Left ventricle myocardium inferior (tissue), 1 donor: ENCODE data around the gene LSR. TPM values are rescaled to one million over a fixed set of nuclear protein-coding genes. Genes with fewer than 3 reads are reported as not detected.

Source experiments
- DNase-seq: peaks from one replicate; pipeline ENCODE4 v3.0.0-alpha.2; 2020
- H3K27ac ChIP-seq: fragments of 200-600 bp; replicated peaks from 2 replicates; pipeline ENCODE4 v1.8.0; 2021
- H3K27me3 ChIP-seq: fragments of 200-600 bp; 2 replicates; pipeline ENCODE4 v1.8.0; 2021; ENCODE audit warnings: low read depth
- H3K36me3 ChIP-seq: fragments of 200-600 bp; 2 replicates; pipeline ENCODE4 v1.8.0; 2021
- H3K4me1 ChIP-seq: fragments of 200-600 bp; 2 replicates; pipeline ENCODE4 v1.8.0; 2021
- H3K4me3 ChIP-seq: fragments of 200-600 bp; 2 replicates; pipeline ENCODE4 v1.8.0; 2021; ENCODE audit warnings: mild to moderate bottlenecking, moderate library complexity
- H3K9me3 ChIP-seq: fragments of 200-600 bp; replicated peaks from 2 replicates; pipeline ENCODE4 v1.8.0; 2021
- intact Hi-C: fragments of 100-400 bp; cut with micrococcal nuclease; formaldehyde crosslinking; loops from one replicate; pipeline ENCODE4 v1.11.0; 2022
- total RNA-seq: library from RNA; stranded (reverse); fragmentation: NEBNext Ultra II Directional; extraction: Animal tissue kit (Norgen Biotek cat#: 25700); gene quantifications from one replicate; pipeline ENCODE4 v1.2.1, GENCODE V29; 2021
- TF ChIP-seq, protein P1 (sequence below): fragments of 200-600 bp; IDR thresholded peaks from 2 replicates; pipeline ENCODE4 v1.8.0; 2021; ENCODE audit warnings: antibody characterized with exemption, mild to moderate bottlenecking, borderline replicate concordance
- donor health status: DM: no; HTN: yes; CAD: no; lungs with severe emphysema.

LSR gene
- total RNA-seq, 1 donor from 2014 or later: 4.5 TPM

DNA sequence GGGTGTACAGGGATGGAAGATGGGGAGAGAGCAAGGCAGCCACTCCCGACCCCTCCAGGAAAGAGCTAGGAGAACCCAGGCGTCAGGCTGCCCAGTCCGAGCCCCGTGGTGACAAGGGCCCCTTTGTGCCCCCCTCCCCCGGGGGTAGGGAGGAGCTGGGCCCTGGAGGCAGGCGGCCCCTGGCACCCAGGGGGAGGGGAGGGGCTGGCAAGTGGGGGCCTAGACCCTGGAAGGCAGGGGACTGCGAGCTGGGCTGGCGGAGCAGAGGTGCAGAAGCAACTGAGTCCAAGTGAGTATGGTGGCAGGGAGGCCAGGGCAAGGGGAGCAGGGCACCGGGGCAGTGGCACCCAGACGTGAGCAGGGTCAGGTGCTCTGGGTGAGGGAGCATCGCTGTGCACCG lies 43.1 kb downstream of the LSR start, which contains the start of gene MAG:
Gene MAG, plus strand, starts transcription at position 246 of the 400 bp plus-strand sequence. CDS start 3,248 bp downstream, outside the sequence.
- no peaks in the 10 kb centered on the region for H3K36me3 ChIP-seq
- H3K27me3 ChIP-seq: peaks cover 74% of the 10 kb centered on the region
- no peak within 1 kb of the TSS for H3K4me3 ChIP-seq
- no peaks in the 10 kb centered on the region for H3K9me3 ChIP-seq
- intact Hi-C loops: no loop called here
- DNase-seq: no peak
- TF ChIP-seq, protein P1, sequence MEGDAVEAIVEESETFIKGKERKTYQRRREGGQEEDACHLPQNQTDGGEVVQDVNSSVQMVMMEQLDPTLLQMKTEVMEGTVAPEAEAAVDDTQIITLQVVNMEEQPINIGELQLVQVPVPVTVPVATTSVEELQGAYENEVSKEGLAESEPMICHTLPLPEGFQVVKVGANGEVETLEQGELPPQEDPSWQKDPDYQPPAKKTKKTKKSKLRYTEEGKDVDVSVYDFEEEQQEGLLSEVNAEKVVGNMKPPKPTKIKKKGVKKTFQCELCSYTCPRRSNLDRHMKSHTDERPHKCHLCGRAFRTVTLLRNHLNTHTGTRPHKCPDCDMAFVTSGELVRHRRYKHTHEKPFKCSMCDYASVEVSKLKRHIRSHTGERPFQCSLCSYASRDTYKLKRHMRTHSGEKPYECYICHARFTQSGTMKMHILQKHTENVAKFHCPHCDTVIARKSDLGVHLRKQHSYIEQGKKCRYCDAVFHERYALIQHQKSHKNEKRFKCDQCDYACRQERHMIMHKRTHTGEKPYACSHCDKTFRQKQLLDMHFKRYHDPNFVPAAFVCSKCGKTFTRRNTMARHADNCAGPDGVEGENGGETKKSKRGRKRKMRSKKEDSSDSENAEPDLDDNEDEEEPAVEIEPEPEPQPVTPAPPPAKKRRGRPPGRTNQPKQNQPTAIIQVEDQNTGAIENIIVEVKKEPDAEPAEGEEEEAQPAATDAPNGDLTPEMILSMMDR: no peak
- no peaks in the 10 kb centered on the region for H3K4me1 ChIP-seq
- H3K27ac ChIP-seq: no peak within 1 kb of the TSS

DNA sequence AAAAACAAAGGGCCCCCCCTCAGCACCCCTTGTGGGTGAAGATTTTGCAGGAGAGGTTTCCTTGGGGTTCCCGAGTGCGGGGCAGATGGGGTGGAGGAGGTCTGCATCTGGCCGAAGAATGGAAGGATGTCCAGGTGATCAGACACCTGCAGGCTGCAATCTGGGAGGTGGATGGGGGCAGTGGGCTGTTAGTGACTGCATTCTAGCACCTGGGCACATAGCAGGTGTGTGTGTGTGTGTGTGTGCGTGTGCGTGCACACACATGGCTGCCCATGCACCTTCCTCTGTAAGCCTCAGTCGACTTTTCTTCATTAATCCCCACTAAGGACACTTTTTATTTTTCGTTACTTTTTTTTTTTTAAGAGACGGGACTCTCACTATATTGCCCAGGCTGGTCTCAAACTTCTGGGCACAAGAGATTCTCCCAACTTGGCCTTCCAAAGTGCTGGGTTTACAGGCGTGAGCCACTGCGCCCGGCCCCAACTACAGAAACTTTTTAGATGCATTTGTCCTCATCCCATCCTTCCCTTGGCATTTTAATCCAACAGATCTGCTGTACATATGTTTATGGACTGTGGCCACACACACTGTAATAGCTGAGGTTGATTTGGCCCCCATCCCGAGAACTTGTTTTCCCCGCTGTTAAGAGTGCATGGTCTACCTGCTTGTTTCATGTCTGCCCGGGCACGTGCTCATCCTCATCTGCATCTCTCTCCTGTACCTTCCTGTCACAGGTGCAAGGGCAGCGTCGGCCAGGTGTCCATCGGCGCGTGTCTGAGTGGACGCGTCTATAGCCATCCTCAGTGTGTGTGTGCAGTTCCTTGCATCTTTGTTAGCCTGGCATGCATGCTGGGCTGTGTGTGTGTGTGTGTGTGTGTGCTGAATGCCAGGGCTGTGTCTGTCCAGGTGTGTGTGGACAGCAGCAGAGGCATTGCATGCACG lies 43.9 kb downstream of the LSR start:
- Histone ChIP-seq H3K36me3 (no peaks in the 10 kb centered on the region), H3K4me1 (no peaks in the 10 kb centered on the region), H3K9me3 (no peaks in the 10 kb centered on the region), H3K27me3 (peaks cover 70% of the 10 kb centered on the region), H3K4me3 (no peak overlapping the region), H3K27ac (no peak overlapping the region)
- TF ChIP-seq, protein P1: no peak
- no peak for DNase-seq
- intact Hi-C loops: no loop called here

DNA sequence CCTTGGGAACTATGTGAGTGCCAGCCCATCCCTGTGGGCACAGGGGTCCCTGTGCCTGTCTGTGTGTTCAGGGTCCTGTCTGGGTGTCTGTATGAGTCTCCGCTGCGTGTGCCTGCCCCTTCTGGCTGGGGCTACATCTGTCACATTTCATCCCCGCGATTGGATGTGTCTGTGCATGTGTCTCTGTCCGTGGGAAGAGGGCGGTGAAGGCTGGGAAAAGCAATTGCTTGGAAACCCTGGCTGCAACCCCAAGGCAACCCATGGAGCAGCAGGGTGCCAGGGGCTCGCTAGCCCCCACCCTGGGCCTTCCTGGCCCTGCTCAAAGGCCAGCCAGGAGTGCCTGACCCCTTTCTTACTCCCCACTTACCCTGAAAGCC lies 44.5 kb downstream of the LSR start:
- H3K36me3 ChIP-seq: no peaks in the 10 kb centered on the region
- H3K4me1 ChIP-seq: no peaks in the 10 kb centered on the region
- intact Hi-C loops: no loop called here
- no peak overlapping the region for H3K27ac ChIP-seq
- H3K9me3 ChIP-seq: no peaks in the 10 kb centered on the region
- no peak for DNase-seq
- no peak overlapping the region for H3K4me3 ChIP-seq
- peaks cover 76% of the 10 kb centered on the region for H3K27me3 ChIP-seq
- TF ChIP-seq, protein P1: no peak

DNA sequence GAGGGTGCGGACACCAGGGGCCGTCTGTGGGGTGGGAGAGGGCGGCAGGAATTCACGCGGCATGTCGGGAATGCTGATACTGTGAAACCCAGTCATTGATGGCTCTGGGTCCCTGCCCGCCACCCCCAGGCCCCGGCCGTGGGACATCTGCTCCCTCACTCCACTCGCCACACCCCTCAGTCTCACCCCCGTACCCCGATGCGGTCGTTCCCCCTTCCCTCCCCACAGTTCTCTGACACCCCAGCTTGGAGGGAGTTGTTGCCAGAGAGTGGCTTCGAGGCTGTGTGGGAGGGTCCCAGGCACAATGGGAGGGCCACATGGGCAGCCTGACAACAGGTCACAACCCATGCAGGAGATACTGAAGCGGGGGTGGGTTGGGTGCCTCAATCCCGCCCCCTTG lies 45.0 kb downstream of the LSR start:
- no peaks in the 10 kb centered on the region for H3K9me3 ChIP-seq
- H3K4me1 ChIP-seq: no peaks in the 10 kb centered on the region
- H3K27ac ChIP-seq: no peak overlapping the region
- peaks cover 78% of the 10 kb centered on the region for H3K27me3 ChIP-seq
- TF ChIP-seq, protein P1: no peak
- no peak overlapping the region for H3K4me3 ChIP-seq
- no peak for DNase-seq
- no peaks in the 10 kb centered on the region for H3K36me3 ChIP-seq
- intact Hi-C loops: no loop called here

DNA sequence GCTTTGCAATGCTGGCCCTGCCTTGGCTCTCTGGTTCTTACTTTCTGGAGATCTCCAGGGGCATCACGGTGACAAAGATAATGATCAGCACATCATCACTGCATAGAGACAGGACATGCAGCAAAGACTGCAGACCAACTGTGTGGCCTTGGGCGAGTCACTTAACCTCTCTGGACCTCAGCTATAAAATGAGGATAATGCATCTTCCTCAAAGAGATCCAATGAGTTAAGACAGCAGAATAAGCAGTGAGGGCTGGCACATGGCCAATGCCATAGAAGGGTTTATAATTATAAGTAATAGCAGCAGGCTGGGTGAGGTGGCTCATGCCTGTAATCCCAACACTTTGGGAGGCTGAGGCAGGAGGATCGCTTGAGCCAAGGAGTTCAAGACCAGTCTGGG lies 45.5 kb downstream of the LSR start:
- Histone ChIP-seq H3K27me3 (peaks cover 78% of the 10 kb centered on the region), H3K36me3 (no peaks in the 10 kb centered on the region), H3K27ac (no peak overlapping the region), H3K4me1 (no peaks in the 10 kb centered on the region), H3K4me3 (no peak overlapping the region), H3K9me3 (no peaks in the 10 kb centered on the region)
- TF ChIP-seq, protein P1: no peak
- intact Hi-C loops: no loop called here
- DNase-seq: no peak
